ENCODE data around the gene HNRNPUL2.
A peak's percentile ranks its signal among the peaks of the same experiment; 100 is the strongest.
"Not testable (repeated sequence)": the region's sequence is repeated elsewhere in the genome, so short reads cannot be mapped to it uniquely, and the experiment has no call there.

HNRNPUL2 gene

DNA sequence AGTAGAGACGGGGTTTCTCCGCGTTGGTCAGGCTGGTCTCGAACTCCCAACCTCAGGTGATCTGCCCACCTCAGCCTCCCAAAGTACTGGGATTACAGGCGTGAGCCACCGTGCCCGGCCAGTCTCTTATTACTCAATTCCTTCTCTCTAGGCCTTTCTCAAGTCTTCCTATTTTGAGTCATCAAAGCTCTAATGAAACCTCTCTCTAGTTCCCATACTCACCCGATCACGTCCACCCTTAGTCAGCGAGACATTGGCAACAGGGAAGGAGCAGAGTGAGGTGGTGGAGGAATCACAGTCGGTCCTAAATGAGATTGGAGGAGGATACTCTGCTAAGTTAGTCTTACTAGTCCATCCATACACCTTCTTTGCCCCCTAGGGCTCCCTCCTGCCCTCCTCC, 25.0 kb downstream of the HNRNPUL2 start:
- DNase-seq, result no peak

GRCh38 chr11:62694455-62695167, 32.6 kb downstream of the HNRNPUL2 start:
- DNase-seq, result peak; percentile 73

DNA sequence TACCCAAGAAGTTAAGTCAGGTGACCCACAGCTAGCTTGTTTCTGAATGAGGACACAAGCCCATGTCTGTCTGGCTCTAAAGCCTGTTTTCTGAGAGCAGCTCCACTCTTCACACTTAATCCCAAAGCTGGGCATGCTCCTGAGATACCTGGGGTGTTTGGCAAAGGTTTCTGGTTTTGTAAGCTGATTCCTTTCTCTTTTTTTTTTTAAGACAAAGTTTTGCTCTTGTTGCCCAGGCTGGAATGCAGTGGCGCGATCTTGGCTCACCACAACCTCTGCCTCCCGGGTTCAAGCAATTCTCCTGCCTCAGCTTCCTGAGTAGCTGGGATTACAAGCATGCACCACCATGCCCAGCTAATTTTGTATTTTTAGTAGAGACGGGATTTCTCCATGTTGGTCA, 33.6 kb downstream of the HNRNPUL2 start:
- not testable (repeated sequence) for DNase-seq

- DNase-seq, result no peak
These were observed 37.7 kb downstream of the HNRNPUL2 start, which contains the start of gene LRRN4CL for GRCh38 chr11:62689421-62690183. TSS of gene LRRN4CL (minus strand) at chr11:62689530. CDS start at chr11:62688508, 1,022 bp downstream.

GRCh38 chr11:62688491-62688890, 38.8 kb downstream of the HNRNPUL2 start:
- DNase-seq, result no peak

GRCh38 chr11:62687508-62688396, 39.5 kb downstream of the HNRNPUL2 start:
- no peak for DNase-seq

- no peak for DNase-seq
These were observed 44.7 kb downstream of the HNRNPUL2 start for GRCh38 chr11:62682518-62682917.

DNA sequence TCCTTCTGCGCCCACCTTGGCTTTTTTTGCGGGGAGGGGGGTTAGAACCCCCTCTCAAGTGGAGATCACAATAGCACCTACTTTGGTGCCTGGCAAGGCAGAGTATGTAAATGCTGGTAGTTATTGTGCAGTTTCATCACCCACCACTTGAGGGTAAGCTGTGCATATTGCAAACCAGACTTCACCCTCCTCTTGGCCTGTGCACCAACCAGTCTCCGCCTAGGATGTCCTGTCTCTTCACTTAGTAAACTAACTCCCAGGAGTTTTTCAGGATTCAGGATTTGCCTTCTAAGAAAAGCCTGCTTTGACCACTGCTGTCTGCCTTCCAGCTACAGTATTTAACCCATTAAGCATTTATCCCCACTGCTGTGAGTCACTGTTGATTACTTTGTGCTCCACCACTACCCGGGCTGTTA, 46.4 kb downstream of the HNRNPUL2 start:
- DNase-seq, result no peak

GRCh38 chr11:62678770-62679696, 48.2 kb downstream of the HNRNPUL2 start, which contains the start of gene UBXN1:
TSS of gene UBXN1 (minus strand) at chr11:62679073. CDS start at chr11:62678923, 150 bp downstream.
- DNase-seq, result peak; percentile 75

GRCh38 chr11:62678433-62678769, 48.9 kb downstream of the HNRNPUL2 start:
- no peak for DNase-seq

DNA sequence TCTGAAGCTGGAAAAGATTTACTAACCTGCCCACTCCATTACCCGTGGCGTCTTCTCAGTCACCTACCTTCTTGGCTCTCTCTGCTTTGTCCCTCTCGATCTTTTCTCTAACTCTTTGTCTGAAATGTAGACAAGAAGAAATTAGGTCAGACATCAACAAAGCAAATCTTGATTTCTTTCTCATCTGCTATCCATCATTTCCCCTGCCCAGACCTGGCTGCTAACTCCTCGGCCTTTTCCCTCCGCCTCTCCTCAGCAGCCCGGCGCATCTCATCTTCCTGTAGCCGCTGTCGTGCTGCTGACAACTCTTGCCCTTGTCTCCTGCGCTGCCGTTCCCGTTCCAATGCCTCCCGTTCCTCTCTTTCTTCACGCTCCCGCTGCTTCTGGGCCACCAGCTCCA, 49.5 kb downstream of the HNRNPUL2 start:
- no peak for DNase-seq

GRCh38 chr11:62677156-62677555, 50.1 kb downstream of the HNRNPUL2 start:
- DNase-seq, result no peak

GRCh38 chr11:62676698-62677097, 50.6 kb downstream of the HNRNPUL2 start:
- no peak for DNase-seq

- DNase-seq, result not testable (repeated sequence)
These were observed 51.8 kb downstream of the HNRNPUL2 start for GRCh38 chr11:62675415-62675814.

DNA sequence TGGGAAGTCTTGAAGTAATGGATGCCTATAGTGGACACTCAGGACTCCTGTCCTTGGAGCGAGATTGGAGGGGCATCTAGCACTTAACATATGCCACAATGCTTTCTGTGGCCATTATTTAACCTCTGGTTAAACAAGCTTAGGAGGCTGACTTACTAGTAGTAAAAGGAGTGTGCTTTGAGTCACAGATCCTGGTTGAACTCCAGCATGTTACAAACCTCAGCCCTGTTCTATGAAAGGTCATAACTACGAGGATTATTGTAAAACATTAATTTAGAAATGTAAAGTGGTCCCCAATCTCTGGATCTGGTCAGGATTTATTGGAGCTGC, 54.1 kb downstream of the HNRNPUL2 start:
- no peak for DNase-seq

GRCh38 chr11:62671608-62672389, 55.5 kb downstream of the HNRNPUL2 start, which contains the start of the genes LBHD1 and UQCC3:
TSS of gene LBHD1 (minus strand) at chr11:62672267. CDS start at chr11:62670031, 2,236 bp downstream.
TSS of gene UQCC3 (plus strand) at chr11:62671673. CDS start at chr11:62671746, 73 bp downstream.
- DNase-seq, result peak; percentile 55

DNA sequence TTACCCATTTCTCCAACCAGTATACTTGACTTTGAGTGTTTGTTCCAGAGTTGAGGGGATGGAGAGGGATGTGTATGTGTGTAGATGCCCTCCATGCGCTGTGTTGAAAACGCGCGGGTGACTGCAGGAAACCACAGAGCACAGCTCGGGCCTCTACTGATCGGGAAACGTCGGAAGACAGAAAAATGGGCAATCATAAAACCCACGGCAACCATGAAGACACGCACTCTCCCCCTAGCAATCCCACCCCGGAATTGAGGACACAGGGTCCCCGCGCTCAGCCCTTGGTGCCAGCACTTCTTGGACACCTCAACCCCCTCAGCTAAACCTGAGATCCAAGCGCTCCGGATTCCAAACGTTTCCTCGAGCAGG, 56.0 kb downstream of the HNRNPUL2 start:
- DNase-seq, result no peak

GRCh38 chr11:62669420-62670161, 57.7 kb downstream of the HNRNPUL2 start:
- DNase-seq, result no peak

DNA sequence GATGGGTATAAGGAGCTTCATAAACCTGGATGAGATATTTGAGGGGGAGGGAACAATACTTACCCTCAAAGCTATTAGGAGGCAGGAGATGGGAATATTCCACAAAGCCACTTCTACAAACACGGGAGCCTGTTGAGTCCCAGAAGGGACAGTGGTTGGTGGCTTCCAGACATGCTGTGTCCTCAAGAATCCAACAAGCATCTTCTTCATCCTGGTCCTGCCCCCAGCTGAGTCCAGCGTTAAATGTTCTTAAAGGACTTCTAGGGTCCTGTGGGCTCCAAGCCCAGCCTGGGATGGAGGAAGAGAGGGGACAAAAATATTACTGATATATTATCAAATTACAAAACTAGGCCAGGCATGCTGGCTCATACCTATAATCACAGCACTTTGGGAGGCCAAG, 59.8 kb downstream of the HNRNPUL2 start:
- no peak for DNase-seq

DNA sequence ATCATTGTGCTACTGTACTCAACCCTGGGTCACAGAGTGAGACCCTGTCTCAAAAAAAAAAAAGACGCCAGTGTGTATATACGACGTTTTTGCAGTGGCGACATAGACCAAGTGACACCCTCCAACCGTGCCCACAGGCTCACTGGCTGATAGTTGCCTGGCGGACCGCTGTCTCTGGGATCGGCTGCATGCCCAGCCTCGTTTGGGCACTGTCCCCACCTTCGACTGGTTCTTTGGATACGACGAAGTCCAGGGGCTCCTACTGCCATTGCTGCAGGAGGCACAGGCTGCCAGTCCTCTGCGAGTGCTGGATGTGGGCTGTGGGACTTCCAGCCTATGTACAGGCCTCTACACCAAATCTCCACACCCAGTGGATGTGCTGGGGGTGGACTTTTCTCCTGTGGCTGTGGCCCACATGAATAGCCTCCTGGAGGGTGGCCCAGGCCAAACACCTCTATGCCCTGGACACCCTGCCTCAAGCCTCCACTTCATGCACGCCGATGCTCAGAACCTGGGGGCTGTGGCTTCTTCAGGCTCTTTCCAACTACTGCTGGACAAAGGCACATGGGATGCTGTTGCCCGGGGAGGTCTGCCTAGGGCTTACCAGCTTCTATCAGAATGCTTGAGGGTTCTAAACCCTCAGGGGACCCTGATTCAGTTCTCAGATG, 60.9 kb downstream of the HNRNPUL2 start:
- no peak for DNase-seq
